ENCODE results near the gene ACTL8. TPM values are rescaled to one million over a fixed set of nuclear protein-coding genes. Genes with fewer than 3 reads are reported as not detected.

The ACTL8 gene
- total and polyA plus RNA-seq, 2 of the 4 experiments (the other 2 are of a cell fraction) = under 0.01 to 0.07 TPM

- ChIA-PET POLR2A (ENCODE audit: unreplicated experiment) (no interaction called here), CTCF (no interaction called here)
- TF ChIP-seq RCOR1 (IDR thresholded peaks at IDR 0.05; ENCODE audit: insufficient replicate concordance, low read length) = no peak
- TF ChIP-seq POLR2A (IDR thresholded peaks at IDR 0.05; ENCODE audit: low read depth, low read length) = no peak
- no peak for TF ChIP-seq SMC3 (IDR thresholded peaks at IDR 0.05; ENCODE audit: low read depth, low read length)
- no peak for TF ChIP-seq ELK1 (IDR thresholded peaks at IDR 0.05; ENCODE audit: borderline replicate concordance, low read depth, low read length)
- TF ChIP-seq FOS (IDR thresholded peaks at IDR 0.05; ENCODE audit: low read depth, low read length) = no peak
- TF ChIP-seq USF2 (IDR thresholded peaks at IDR 0.05; ENCODE audit: low read depth, low read length) = no peak
- TF ChIP-seq BHLHE40 (IDR thresholded peaks at IDR 0.05; ENCODE audit: low read depth, low read length) = no peak
- TF ChIP-seq MAFK (IDR thresholded peaks at IDR 0.05; ENCODE audit: low read depth, low read length) = no peak
- TF ChIP-seq CHD1 (IDR thresholded peaks at IDR 0.05; ENCODE audit: low read depth, low read length) = no peak
- no peak for TF ChIP-seq RFX5 (IDR thresholded peaks at IDR 0.05; ENCODE audit: low read depth, low read length)
- no peak for TF ChIP-seq CEBPB (IDR thresholded peaks at IDR 0.05; ENCODE audit: low read depth, low read length)
- no peaks in the 10 kb centered on the region for H3K79me1 ChIP-seq (ENCODE audit: low read depth in 1 of 2, low read length in 2 of 2)
- H3K4me2 ChIP-seq (ENCODE audit: low read depth, low read length) = no peak overlapping the region
- peak overlapping the region; percentile 29; the same call in 1 of the 2 replicates for H2AK5ac ChIP-seq (ENCODE audit: low read depth, low read length)
- H2BK5ac ChIP-seq (ENCODE audit: low read depth, low read length, poor library complexity, severe bottlenecking) = no peak overlapping the region
- H2AFZ ChIP-seq (replicated peaks; ENCODE audit: low read length, poor library complexity) = no peak overlapping the region
- H4K5ac ChIP-seq (ENCODE audit: low read depth, low read length) = no peak overlapping the region
- H3K4me1 ChIP-seq (ENCODE audit: control insufficient read depth, insufficient read depth, low read length) = peaks cover 41% of the 10 kb centered on the region
- H2BK15ac ChIP-seq (ENCODE audit: low read depth, low read length) = no peak overlapping the region
- no peak overlapping the region for H3K14ac ChIP-seq (replicated peaks; ENCODE audit: low read depth, low read length)
- H3K4ac ChIP-seq (ENCODE audit: low read depth, low read length) = no peak overlapping the region
- dilution Hi-C loops (cut with HindIII; ENCODE audit: low sequenced_read_pairs, unreplicated experiment) (no loop called here), in situ Hi-C loops (cut with MboI; ENCODE audit: low sequenced_read_pairs) (no loop called here), intact Hi-C loops (cut with micrococcal nuclease) (no loop called here)
- no peak overlapping the region for H3K9ac ChIP-seq (ENCODE audit: low read depth, low read length)
- no peak overlapping the region for H3K27ac ChIP-seq (ENCODE audit: insufficient read depth, low read length)
- ATAC-seq (ENCODE audit: low read depth) = no peak
- H3K18ac ChIP-seq (ENCODE audit: low read depth, low read length) = no peak overlapping the region
- no TSS peak for BruUV-seq (replicated peaks)
- H3K4me3 ChIP-seq (ENCODE audit: insufficient read depth, low read depth, low read length) = no peak overlapping the region
- no peak overlapping the region for H2AK9ac ChIP-seq (replicated peaks; ENCODE audit: low read depth, low read length, poor library complexity)
- peak overlapping the region; percentile 12; the same call in 1 of the 2 replicates for H2BK120ac ChIP-seq (ENCODE audit: low read depth, low read length)
- no peak overlapping the region for H3K23ac ChIP-seq (ENCODE audit: low read depth, low read length)
- H4K20me1 ChIP-seq (ENCODE audit: insufficient read depth, low read length) = no peaks in the 10 kb centered on the region
- H3K9me3 ChIP-seq (ENCODE audit: control insufficient read depth, insufficient read depth, low read length) = peaks cover 2% of the 10 kb centered on the region; the same call in 1 of the 2 replicates
- H3K56ac ChIP-seq (ENCODE audit: extremely low read depth, insufficient read depth, low read length) = no peak overlapping the region
- H3K36me3 ChIP-seq (ENCODE audit: control insufficient read depth, insufficient read depth, low read length) = no peaks in the 10 kb centered on the region
- H4K91ac ChIP-seq (ENCODE audit: insufficient read depth, low read depth, low read length) = no peak overlapping the region
- H3K27me3 ChIP-seq (ENCODE audit: control insufficient read depth, insufficient read depth, low read length) = no peaks in the 10 kb centered on the region
- peaks cover 18% of the 10 kb centered on the region for H3K9me1 ChIP-seq (ENCODE audit: insufficient read depth, low read length)
- DNase-seq = no peak
- no peak overlapping the region for H2BK20ac ChIP-seq (ENCODE audit: low read depth, low read length)
- H4K8ac ChIP-seq (ENCODE audit: low read depth in 2 of 2, low read length in 2 of 2) = no peak overlapping the region
- no CpG with 5 or more reads among the region's 1 CpG for WGBS, 2 experiments (ENCODE audit: extremely low coverage in 2 of 2, insufficient read length in 1 of 2)
Observed at GRCh38 chr1:17870679-17871078, 115.5 kb downstream of the ACTL8 start.

All from IMR-90 (cell line).